Measurements from ENCODE around the gene SUPT6H.

The SUPT6H gene

DNA sequence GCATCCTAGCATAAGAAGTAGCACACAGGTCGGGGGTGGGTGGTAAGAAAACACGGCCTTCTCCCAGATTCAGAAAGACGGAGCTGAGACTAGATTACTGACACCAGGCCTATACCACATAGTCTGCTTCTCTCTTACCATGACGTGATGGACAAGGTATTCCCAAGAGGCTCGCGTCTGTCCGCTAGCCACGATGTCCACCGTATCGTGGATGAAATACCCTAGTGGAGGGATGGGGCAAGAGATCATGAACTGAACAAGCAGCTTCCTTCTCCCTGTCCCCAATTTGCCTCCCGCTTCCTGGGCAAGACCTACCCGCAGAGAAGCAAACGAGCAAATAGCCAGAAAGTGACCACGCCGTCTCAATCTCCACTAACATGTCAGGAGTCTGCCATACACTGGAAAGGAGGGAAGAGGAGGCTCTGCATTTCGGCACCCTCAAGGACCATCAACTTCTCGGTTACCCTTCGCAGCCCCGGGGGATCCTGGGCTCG is 63.2 kb downstream of the SUPT6H start:
- no peak for DNase-seq (ENCODE audit: low read depth)
- TF ChIP-seq, protein P1, sequence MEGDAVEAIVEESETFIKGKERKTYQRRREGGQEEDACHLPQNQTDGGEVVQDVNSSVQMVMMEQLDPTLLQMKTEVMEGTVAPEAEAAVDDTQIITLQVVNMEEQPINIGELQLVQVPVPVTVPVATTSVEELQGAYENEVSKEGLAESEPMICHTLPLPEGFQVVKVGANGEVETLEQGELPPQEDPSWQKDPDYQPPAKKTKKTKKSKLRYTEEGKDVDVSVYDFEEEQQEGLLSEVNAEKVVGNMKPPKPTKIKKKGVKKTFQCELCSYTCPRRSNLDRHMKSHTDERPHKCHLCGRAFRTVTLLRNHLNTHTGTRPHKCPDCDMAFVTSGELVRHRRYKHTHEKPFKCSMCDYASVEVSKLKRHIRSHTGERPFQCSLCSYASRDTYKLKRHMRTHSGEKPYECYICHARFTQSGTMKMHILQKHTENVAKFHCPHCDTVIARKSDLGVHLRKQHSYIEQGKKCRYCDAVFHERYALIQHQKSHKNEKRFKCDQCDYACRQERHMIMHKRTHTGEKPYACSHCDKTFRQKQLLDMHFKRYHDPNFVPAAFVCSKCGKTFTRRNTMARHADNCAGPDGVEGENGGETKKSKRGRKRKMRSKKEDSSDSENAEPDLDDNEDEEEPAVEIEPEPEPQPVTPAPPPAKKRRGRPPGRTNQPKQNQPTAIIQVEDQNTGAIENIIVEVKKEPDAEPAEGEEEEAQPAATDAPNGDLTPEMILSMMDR (IDR thresholded peaks at IDR 0.05; ENCODE audit: control insufficient read depth, extremely low read depth, insufficient read depth), result no peak
- peak overlapping the region; percentile 81 for H3K4me3 ChIP-seq (ENCODE audit: low read depth, low read length)

DNA sequence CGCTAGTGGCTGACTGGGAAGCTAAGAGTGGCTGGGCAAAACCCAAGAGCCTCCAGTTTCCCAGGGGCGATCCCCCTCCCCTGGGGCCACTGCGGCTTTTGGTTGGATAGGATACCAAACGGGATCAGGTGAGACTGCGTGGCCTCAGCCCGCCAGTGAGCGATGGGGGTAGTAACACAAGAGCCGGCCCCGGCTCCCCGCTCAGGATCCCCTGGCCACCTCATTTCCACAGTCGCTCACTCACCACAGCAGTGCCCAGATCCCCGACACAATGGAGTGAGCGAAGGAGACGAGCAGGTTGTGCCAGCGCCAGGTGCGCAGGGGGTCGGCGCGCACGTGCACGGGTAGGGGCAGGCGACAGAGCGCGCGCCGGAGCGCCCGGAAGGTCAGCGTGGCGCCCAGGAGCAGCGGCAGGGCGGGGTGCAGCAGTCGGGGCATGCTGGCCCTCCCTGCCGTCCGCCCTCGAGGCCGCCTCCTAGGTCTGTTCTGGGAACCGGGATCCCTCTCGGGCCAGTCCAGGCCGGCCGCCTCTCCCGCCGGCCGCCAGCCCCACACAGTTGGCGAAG is 63.7 kb downstream of the SUPT6H start:
- H3K4me3 ChIP-seq (ENCODE audit: low read depth, low read length), result peak overlapping the region; percentile 81
- DNase-seq (ENCODE audit: low read depth), result no peak
- TF ChIP-seq, protein P1 (IDR thresholded peaks at IDR 0.05; ENCODE audit: control insufficient read depth, extremely low read depth, insufficient read depth), result no peak

DNA sequence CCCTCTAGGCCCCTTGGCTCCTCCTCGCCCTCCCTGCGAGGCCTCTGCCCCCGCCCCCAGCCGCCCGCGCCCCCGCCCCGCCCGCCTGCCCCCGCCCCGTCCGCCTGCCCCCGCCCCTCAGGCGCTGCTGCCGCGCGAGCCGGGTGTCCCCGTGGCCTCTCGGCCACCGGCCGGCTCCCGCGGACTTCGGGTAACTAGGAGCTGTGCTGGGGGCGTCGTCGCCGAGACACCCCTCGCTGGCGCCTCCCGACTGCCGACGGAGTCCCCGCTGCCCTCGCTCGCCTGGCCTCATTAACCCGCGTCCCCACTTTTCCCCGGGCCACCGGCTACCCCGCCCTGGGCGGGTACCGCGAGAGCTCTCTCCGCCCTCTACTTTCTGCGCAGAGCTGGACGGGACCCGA is 64.2 kb downstream of the SUPT6H start, which contains the start of gene TLCD1:
TLCD1 (minus strand) TSS at position 8 of the 401 bp plus-strand sequence. CDS start 136 bp downstream, outside the sequence.
- TF ChIP-seq, protein P1 (IDR thresholded peaks at IDR 0.05; ENCODE audit: control insufficient read depth, extremely low read depth, insufficient read depth), result no peak
- peak within 1 kb of the TSS; percentile 81 for H3K4me3 ChIP-seq (ENCODE audit: low read depth, low read length)
- no peak for DNase-seq (ENCODE audit: low read depth)

DNA sequence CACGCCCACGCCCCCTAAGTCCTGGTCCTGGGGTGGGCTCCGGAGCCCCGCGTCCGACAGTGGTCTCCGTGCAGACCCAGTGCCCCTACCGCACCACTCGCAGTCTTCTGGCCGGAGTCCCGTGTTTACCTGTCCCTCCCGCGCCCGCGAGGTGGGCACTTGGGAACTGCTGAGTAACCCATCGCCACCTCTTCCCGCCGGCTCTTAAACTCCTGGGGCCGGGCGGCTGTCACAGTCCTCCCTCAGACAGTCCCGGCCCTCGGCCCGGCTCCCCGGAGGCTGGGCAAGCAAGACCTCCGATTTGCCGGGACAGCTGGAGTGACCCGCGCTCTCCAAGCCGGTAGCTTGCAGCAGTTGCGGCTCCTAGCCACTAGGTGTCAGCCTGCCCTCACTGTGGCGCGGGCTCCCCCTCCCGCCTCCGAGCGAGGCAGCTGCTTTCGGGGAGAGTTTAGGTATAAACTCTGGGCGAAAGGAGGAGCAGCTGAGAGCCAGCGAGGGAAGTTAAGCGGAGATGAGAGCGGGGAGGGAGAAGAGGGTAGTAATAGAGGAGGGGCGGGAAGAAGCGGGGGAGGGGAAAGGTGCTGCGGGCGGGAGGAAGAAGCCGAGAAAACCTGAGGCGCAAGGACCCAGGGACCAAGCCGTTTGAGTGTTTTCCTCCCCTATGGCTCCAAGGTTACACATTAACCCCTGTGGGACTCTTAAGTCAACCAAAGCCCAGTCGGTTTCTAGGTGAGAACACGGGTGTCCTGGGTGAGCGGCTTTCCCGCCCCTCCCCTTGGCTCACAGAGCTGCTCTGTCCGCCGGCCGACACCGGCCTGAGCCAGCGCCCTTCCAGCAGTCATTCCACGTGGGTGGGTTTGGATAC is 64.9 kb downstream of the SUPT6H start:
- H3K4me3 ChIP-seq (ENCODE audit: low read depth, low read length), result peak overlapping the region; percentile 81
- peak; percentile 79 for DNase-seq (ENCODE audit: low read depth)
- TF ChIP-seq, protein P1 (IDR thresholded peaks at IDR 0.05; ENCODE audit: control insufficient read depth, extremely low read depth, insufficient read depth), result peak; percentile 100

DNA sequence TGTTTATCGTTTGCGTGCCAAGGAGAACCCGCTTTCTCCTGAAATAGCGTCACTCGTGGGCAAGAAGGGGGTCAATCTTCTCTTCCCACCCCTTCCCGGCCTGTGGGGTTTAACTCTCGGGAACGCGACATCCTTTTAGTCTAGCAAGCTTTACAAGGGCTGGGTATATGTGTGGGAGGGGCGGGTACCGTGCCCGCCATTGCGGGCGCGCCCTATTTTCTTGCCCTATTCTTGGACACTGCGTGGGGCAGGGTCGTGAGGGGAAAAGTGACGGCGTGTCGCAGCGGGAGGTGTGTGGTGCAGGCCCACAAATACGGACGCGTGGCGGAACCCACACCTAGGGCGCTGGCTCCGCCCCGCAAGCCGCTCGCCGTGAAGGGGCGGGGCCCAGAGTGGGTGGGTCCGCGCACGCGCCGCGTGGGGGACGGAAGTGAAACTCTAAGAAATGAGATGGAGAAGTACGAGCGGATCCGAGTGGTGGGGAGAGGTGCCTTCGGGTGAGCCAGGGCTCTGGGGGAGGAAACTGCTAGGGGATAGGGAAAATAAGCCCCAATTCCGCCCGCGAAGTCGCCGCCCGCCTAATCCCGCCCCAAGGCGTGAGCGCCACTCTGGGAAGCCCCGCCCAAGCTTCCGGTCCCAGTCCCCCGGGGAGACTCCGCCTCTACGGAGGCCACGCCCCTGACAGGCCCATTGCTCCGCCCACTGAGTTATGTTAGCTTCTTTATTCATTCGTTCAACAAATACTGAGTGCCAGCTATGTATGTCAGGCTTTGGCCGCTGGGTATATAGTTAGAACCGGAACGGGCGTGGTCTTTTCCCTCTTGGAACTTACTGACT is 66.6 kb downstream of the SUPT6H start, which contains the start of gene NEK8:
NEK8 (plus strand) TSS at position 425 of the 837 bp plus-strand sequence; CDS start at position 451, 26 bp downstream.
- H3K4me3 ChIP-seq (ENCODE audit: low read depth, low read length), result peak within 1 kb of the TSS; percentile 54
- TF ChIP-seq, protein P1 (IDR thresholded peaks at IDR 0.05; ENCODE audit: control insufficient read depth, extremely low read depth, insufficient read depth), result no peak
- peak; percentile 99 for DNase-seq (ENCODE audit: low read depth)

DNA sequence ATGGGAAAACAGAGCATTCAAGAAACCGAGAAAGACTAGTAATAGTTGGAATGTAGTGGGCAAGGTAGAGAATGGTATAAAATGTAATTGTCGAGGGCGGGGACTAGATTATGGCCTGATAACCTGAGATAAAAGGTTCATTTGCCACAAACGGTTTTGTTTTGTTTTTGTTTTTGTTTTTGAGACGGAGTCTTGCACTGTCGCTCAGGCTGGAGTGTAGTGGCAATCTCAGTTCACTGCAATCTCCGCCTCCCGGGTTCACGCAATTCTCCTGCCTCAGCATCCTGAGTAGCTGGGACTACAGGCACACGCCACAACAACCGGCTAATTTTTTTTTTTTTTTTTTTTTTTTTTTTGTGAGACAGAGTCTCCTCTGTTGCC is 67.9 kb downstream of the SUPT6H start:
- DNase-seq (ENCODE audit: low read depth), result no peak
- no peak overlapping the region for H3K4me3 ChIP-seq (ENCODE audit: low read depth, low read length)
- TF ChIP-seq, protein P1 (IDR thresholded peaks at IDR 0.05; ENCODE audit: control insufficient read depth, extremely low read depth, insufficient read depth), result no peak
